Esophagus (tissue), 2 donors: Measurements from ENCODE around the gene COX4I2. TPM values are rescaled to one million over a fixed set of nuclear protein-coding genes. Genes with fewer than 3 reads are reported as not detected.

Source experiments
- H3K27ac ChIP-seq, 2 donors: one replicate each; pipeline ENCODE4 v1.5.1; 2013; ENCODE audit warnings: low read depth in 2 of 2, mild to moderate bottlenecking in 2 of 2, inconsistent platforms in 1 of 2, low read length in 1 of 2, moderate library complexity in 1 of 2
- H3K27me3 ChIP-seq, 2 donors: one replicate each; pipeline ENCODE4 v1.6.1; 2013; ENCODE audit warnings: low read length in 2 of 2, control low read depth in 1 of 2, mild to moderate bottlenecking in 1 of 2; ENCODE audit not compliant: insufficient read depth in 2 of 2, control insufficient read depth in 1 of 2
- H3K36me3 ChIP-seq, 2 donors: one replicate each; pipeline ENCODE4 v1.6.1; 2013; ENCODE audit warnings: low read length in 1 of 2; ENCODE audit not compliant: control insufficient read depth in 2 of 2, insufficient read depth in 2 of 2
- H3K4me1 ChIP-seq, 2 donors: one replicate each; pipeline ENCODE4 v1.6.1; 2013; ENCODE audit warnings: low read length in 1 of 2; ENCODE audit not compliant: control insufficient read depth in 2 of 2, insufficient read depth in 2 of 2
- H3K4me3 ChIP-seq, 2 donors: one replicate each; pipeline ENCODE4 v1.5.1; 2013; ENCODE audit warnings: low read length in 2 of 2, mild to moderate bottlenecking in 2 of 2, low read depth in 1 of 2, moderate library complexity in 1 of 2
- H3K9me3 ChIP-seq, 2 donors: one replicate each; pipeline ENCODE4 v1.6.1; 2013; ENCODE audit warnings: mild to moderate bottlenecking in 2 of 2, low read depth in 1 of 2, low read length in 1 of 2, moderate library complexity in 1 of 2; ENCODE audit not compliant: control insufficient read depth in 2 of 2, insufficient read depth in 1 of 2
- WGBS, 2 donors: extraction: QIAGEN DNeasy Blood & Tissue Kit; methylation state at CpG; one replicate each; pipeline ENCODE4 v1.1.7; 2013; 5-methylcytosine and 5-hydroxymethylcytosine counted together
- polyA plus RNA-seq, 2 donors: library from polyadenylated mRNA; stranded (reverse); fragments of 200-250 nt; gene quantifications; one replicate each; pipeline ENCODE4 v1.2.3, GENCODE V29; 2013
- donor health status: healthy with polysubstance abuse.
- donor health status: Bipolar disorder and iron deficiency.

COX4I2 gene
- polyA plus RNA-seq, 2 donors, result 2.6 to 3.8 TPM

DNA sequence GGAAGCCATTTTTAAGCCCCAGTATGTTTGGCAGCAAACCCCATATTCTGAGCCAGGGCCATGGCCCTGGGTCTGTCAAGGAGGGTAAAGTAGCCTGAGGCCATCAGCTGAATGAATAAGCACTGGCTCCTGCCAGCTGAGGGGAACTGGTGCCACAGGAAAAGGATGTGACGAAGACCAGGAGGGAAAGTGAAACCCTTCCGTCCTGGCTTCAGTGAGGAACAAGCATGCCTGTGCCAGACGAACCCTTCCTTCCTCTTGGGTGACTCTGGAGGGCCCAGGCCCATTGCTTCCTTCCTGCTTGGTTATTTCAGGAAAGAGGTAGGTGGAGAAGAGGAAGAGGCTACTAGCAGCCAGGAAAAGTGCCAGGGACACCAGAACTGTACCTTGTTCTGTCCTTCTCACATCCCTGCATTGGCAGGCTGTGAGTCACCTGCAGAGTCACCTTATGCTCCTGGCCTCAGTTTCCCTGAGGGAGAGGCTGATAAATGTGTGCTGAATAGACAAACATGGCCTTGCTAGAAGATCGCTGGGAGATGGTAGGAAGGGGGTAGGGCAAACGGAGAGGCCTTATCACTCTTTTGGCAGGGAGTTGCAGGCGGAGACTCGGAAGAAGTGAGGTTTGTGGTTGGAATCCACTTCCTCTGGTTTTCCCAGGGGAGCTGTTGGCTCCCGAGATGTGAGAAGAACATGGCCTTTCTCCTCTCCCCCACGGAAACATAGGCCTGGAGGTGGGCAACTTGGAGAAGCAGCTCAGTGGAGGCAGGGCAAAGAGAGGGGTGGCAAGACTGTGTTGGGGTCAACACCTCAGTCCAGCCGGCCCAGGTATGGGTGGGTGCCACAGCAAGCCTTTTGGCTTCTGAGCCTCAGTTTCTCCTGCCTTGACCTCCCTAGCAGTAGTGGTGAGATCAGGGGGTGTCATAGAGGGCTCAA lies 37.4 kb downstream of the COX4I2 start:
- Histone ChIP-seq H3K27ac (peak overlapping the region; percentile 71 to 74), H3K36me3 (peaks cover 3 to 14% of the 10 kb centered on the region in 2 donors), H3K4me1 (peaks cover 12 to 25% of the 10 kb centered on the region in 2 donors), H3K27me3 (no peaks in the 10 kb centered on the region), H3K9me3 (no peaks in the 10 kb centered on the region), H3K4me3 (peak overlapping the region; percentile 0 to 5)
- 39% methylated on average over 10 of the region's 10 CpGs for WGBS, 2 donors

DNA sequence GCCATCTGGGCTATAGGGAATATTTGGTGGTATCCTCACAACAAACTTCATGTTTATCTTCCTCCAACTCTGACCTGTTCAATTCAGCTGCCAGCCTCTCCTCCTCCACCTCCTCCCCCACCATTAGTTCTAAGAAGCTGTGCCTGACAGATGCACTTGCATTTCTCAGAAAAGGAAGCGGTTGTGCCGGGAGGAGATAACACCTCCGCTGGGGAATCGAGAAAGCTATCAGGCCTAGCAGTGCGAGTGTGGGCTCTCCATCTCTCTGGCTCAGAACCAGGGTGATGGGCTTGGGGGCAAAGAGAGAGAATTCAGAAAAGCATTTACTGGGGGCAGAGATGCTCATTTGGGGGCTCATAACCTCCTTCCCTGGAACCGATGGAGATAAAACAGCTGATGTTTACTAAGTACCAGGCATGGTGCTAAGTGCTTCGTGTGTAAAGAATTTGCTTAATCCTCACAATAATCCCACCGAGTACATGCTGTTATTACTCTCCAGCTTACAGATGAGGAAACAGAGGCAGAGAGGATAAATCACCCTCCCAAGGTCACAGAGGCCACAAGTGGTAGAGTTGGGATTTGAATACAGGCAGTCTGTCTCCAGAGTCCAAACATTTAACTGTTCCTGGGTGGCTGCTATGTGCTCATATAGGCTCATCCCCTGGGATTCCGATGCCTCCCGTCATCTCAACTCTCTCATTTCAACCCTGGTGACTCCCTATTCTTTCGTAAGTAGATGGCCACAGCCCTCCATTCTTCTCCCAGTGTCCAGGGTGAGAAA lies 38.3 kb downstream of the COX4I2 start:
- H3K9me3 ChIP-seq, result no peaks in the 10 kb centered on the region
- 63 to 67% methylated on average over 11 of the region's 11 CpGs for WGBS, 2 donors
- H3K27me3 ChIP-seq, result no peaks in the 10 kb centered on the region
- peaks cover 3 to 14% of the 10 kb centered on the region in 2 donors for H3K36me3 ChIP-seq
- H3K27ac ChIP-seq, result peak overlapping the region; percentile 45 to 71
- H3K4me1 ChIP-seq, result peaks cover 10 to 23% of the 10 kb centered on the region in 2 donors
- H3K4me3 ChIP-seq, result no peak overlapping the region

DNA sequence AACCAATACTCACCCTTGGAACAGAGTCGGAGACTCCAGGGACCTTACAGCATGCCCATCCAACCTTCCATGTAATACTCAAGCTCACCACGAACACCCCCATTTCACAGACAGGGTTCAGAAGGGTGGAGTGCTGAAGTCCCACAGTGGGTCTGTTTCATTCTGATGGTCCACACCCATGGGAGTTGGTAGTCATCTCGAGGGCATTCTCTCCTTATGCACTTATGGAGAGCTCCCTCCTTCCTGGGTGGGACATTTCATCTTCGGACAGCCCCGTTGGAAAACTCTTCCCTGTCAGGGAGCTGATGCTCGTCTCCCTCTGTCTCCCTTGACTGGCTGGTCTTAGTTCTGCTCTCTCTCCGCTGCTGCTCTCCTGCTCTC lies 38.9 kb downstream of the COX4I2 start:
- Histone ChIP-seq H3K36me3 (peaks cover 3 to 11% of the 10 kb centered on the region in 2 donors), H3K27me3 (no peaks in the 10 kb centered on the region), H3K4me1 (peaks cover 10 to 18% of the 10 kb centered on the region in 2 donors), H3K4me3 (no peak overlapping the region), H3K9me3 (no peaks in the 10 kb centered on the region), H3K27ac (peak overlapping the region; percentile 7 to 44)
- 90 to 91% methylated on average over 7 of the region's 7 CpGs for WGBS, 2 donors

DNA sequence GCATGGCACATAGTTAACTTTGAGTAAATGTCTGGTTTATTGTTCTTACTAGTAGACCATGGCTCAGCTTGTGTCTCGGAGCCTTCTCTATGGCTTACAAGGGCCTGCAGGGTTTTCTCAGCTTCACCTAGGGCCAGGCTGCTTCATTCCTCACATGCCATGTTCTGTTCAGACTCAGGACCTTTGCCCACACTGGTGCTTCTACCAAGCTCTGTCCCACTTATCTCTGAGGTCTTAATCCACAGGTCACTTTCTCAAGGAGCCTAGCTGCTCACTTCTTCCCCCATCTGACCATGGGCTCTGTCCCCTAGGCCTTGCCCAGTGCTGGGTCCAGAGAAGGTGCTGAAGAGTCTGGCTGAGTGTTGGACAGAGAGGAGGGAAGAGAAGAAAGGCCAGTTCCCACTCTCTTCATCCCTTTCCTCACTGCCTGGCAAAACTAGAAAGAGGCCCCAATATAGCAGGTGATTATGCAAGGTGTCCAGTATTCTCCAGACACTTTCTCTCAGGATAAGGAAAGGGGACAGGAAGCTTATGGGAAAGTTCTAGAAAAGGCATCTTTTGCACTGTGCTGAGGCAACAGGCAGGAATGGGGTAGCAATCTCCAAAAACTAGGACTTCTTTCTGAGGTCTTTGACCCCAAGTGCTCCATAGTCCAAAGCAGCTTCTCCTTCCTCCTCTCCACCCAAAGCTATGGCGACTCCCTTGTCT lies 40.0 kb downstream of the COX4I2 start:
- WGBS, 2 donors, result 94 to 96% methylated on average over 2 of the region's 2 CpGs
- Histone ChIP-seq H3K36me3 (peaks cover 3 to 8% of the 10 kb centered on the region in 2 donors), H3K9me3 (no peaks in the 10 kb centered on the region), H3K27ac (peak overlapping the region in 1 of 2 donors; percentile 6), H3K27me3 (no peaks in the 10 kb centered on the region), H3K4me3 (no peak overlapping the region), H3K4me1 (peaks cover 10 to 18% of the 10 kb centered on the region in 2 donors)

DNA sequence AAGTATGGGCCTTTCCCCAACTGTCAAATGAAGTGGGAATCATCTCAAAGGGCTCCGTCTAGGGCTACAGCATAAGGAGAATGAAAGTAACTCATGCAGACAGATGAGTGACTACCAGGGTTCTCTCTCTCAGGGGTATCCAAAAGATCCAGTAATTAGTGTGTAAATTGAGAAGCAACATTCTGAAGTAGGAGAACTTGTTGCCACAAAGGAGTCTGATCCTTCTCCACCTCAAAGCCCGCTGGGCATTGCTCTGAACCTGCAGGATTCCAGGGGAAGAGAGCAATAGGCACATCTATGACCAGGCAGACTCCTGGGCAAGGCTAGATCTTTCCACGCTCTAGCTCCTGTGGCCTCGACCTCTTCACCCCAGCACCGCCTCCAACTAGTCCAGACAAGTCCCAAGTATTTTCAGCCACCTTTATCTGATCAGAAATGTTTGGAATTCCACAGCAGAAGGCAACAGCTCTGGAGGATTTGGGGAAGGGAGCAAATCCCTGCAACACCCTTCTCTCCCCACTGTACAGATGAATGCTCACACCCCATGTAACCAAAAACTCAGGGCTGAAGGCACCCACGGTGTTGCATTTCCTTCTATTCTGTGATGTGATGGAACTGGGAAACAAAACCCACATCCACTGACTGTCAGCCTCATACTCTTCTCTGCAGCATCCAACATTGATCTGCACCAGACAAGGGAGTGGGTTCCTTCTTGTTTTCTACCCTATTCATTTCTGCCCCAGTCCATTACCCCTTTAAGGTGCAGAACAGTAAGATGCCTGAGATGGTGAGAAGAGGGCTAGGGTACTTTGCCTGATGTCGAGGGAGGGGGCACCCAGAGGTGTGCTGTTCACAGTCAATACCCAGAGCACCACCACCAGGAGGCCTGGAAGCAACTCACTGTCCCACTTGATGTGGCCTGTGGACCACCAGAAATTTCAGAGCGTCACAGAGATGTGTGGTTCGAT lies 41.0 kb downstream of the COX4I2 start:
- H3K9me3 ChIP-seq, result no peaks in the 10 kb centered on the region
- H3K27me3 ChIP-seq, result no peaks in the 10 kb centered on the region
- peaks cover 10 to 18% of the 10 kb centered on the region in 2 donors for H3K4me1 ChIP-seq
- H3K4me3 ChIP-seq, result no peak overlapping the region
- 67 to 70% methylated on average over 9 of the region's 9 CpGs for WGBS, 2 donors
- peaks cover 0 to 8% of the 10 kb centered on the region in 2 donors for H3K36me3 ChIP-seq
- H3K27ac ChIP-seq, result no peak overlapping the region

DNA sequence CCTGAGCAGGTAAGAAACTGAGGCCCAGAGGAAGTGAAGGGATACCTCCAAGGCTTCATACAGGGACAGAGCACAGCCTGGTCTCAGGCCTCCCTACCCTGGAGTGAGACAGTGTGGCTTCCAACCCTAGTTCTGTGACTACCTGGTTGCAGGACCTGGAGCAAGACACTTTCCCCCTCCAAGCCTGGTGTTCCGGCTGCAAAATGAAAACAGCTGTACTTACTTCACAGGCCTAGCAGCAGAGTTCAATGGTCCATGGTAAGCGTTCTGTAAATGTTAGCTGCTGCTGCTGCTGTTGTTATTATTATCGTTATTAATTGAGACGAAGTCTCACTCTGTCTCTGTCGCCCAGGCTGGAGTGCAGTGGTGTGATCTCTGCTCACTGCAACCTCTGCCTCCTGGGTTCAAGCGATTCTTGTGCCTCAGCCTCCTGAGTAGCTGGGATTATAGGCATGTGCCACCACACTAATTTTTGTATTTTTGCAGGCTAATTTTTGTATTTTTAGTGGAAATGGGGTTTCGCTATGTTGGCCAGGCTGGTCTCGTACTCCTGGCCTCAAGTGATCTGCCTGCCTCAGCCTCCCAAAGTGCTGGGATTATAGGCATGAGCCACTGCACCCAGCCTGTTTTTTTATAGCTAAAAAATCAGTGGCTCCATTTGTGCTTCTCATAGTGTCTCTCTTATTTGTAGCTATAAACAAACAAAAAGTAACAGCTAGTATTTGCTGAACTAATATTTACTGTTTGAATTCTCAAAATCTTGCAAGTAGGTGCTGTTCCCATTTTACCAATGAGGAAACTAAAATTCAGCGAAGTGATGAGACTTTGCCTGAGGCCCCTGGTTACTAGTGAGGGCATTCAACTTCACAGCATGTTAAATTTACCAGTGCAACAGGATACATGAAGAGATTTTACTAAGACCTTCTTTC lies 41.9 kb downstream of the COX4I2 start:
- Histone ChIP-seq H3K36me3 (peaks cover 0 to 14% of the 10 kb centered on the region in 2 donors), H3K4me1 (peaks cover 10 to 23% of the 10 kb centered on the region in 2 donors), H3K27me3 (no peaks in the 10 kb centered on the region), H3K27ac (no peak overlapping the region), H3K9me3 (no peaks in the 10 kb centered on the region), H3K4me3 (no peak overlapping the region)
- 82 to 87% methylated on average over 9 of the region's 9 CpGs for WGBS, 2 donors

DNA sequence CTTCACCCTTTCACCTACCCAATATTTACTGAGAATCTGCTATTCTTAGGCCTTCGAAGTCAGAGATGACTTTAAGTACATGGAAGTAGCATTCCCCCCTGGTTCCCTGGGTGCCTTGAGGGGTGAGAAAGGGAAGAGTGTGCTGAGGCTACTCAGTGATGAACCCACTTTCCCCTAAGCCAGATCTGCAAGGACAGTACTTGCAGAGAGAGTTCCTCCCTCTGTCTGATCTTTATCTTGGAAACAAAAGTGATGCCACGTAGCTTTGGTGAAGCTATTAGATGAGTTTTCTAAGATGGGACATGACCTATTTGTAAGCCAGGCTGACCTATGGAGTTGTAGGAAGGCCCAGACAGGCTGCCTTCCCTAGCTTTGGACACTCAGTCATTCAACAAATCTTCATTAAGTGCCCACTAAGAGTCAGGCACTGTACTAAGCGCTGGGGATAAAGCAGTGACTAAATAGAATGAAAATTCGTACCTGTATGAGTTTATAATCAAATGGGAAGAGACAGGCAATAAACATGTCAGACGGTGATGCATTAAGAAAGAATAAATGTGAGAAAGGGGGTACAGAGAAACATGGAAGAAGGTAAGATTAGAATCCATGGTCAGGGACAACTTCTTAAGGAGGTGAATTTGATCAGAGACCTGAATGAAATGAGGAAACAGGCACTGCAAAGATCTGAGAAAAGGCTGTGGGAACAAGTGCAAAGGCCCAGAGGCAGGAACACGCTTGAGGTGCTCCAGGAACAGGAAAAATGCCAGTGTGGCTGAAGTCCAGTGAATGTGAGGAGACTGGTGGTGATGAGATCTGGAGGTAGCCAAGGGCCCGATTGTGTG lies 42.8 kb downstream of the COX4I2 start:
- no peaks in the 10 kb centered on the region for H3K27me3 ChIP-seq
- no peak overlapping the region for H3K27ac ChIP-seq
- peaks cover 0 to 14% of the 10 kb centered on the region in 2 donors for H3K36me3 ChIP-seq
- peaks cover 10 to 20% of the 10 kb centered on the region in 2 donors for H3K4me1 ChIP-seq
- no peaks in the 10 kb centered on the region for H3K9me3 ChIP-seq
- no peak overlapping the region for H3K4me3 ChIP-seq
- 83 to 87% methylated on average over 7 of the region's 7 CpGs for WGBS, 2 donors
